Measurements from ENCODE around the gene IQCH. TPM values are rescaled to one million over a fixed set of nuclear protein-coding genes. Genes with fewer than 3 reads are reported as not detected.

IQCH gene
- total and polyA plus RNA-seq, 2 experiments from 2014 or later, result 1.7 to 4.6 TPM

DNA sequence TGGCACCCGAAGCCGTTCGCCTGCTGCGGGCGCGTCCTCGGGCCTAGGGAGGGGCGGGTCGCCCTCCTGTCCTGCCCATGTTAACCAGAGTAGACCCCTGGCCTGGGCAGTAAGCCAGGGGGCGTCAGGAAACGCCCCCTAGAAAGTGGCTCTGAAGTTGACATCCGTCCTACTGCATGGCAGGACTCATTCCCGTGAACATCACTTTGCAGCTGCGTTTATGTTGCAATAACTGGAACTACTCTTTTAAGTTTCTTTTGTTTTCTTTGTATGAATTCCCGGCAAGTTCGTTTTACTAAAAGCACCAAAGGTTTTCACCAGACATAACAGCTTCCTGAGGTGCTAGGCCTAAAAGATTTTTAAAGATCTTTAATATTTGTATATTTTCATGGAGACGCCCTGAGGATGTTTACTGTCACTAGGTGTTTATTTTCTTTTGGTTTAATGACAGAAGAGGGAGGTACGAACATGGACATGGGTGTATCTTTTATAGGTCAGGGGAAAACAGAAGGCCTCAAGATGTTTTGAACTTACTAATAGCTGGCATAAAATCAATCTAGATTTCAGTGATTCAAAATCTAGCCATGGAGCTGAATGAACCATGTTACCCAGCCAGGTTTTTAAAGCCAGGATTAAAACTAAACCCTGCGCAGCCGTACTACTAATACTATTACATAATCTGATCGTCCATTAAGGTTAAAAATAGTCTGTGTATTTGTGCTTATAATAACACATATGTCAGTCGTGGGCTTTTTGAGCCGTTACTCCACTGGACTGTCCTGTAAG, 267.4 kb downstream of the IQCH start:
- Histone ChIP-seq H3K27ac (ENCODE audit: low read depth) (no peak overlapping the region), H3K4me3 (peak overlapping the region; percentile 76), H3F3A (replicated peaks; ENCODE audit: low read depth) (peaks cover 14% of the 10 kb centered on the region; the same call in 1 of the 2 replicates), H4K20me1 (replicated peaks; ENCODE audit: insufficient read depth) (peaks cover 6% of the 10 kb centered on the region), H3K27me3 (ENCODE audit: insufficient read depth) (peaks cover 30% of the 10 kb centered on the region), H3K9me2 (ENCODE audit: insufficient read depth) (no peaks in the 10 kb centered on the region), H3K79me2 (replicated peaks; ENCODE audit: insufficient read depth) (peaks cover 8% of the 10 kb centered on the region), H3K36me3 (ENCODE audit: insufficient read depth) (no peaks in the 10 kb centered on the region), H3K4me2 (peak overlapping the region; percentile 91), H3K4me1 (ENCODE audit: insufficient read depth) (peaks cover 22% of the 10 kb centered on the region), H2AFZ (peak overlapping the region; percentile 83; the same call in 1 of the 2 replicates)
- ATAC-seq (no peak), DNase-seq (ENCODE audit: low spot score) (no peak)
- H3K4me3 Mint-ChIP-seq, result peak overlapping the region; percentile 87
- H3K27me3 Mint-ChIP-seq (ENCODE audit: insufficient read depth, low read depth, poor library complexity), result peaks cover 9% of the 10 kb centered on the region
- no peaks in the 10 kb centered on the region for H3K9me3 Mint-ChIP-seq
- TF ChIP-seq EZH2phosphoT487 (IDR thresholded peaks at IDR 0.05; ENCODE audit: unreplicated experiment), result no peak
- TF ChIP-seq, protein P1, sequence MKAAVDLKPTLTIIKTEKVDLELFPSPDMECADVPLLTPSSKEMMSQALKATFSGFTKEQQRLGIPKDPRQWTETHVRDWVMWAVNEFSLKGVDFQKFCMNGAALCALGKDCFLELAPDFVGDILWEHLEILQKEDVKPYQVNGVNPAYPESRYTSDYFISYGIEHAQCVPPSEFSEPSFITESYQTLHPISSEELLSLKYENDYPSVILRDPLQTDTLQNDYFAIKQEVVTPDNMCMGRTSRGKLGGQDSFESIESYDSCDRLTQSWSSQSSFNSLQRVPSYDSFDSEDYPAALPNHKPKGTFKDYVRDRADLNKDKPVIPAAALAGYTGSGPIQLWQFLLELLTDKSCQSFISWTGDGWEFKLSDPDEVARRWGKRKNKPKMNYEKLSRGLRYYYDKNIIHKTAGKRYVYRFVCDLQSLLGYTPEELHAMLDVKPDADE (IDR thresholded peaks at IDR 0.05), result no peak
- H3K36me3 Mint-ChIP-seq (ENCODE audit: low read depth), result no peaks in the 10 kb centered on the region
- H3K27ac Mint-ChIP-seq, result no peak overlapping the region
- H3K4me1 Mint-ChIP-seq, result peaks cover 20% of the 10 kb centered on the region; the same call in 2 of the 3 replicates

- Mint-ChIP-seq H3K36me3 (ENCODE audit: low read depth) (no peaks in the 10 kb centered on the region), H3K27ac (no peak overlapping the region), H3K9me3 (no peaks in the 10 kb centered on the region), H3K27me3 (ENCODE audit: insufficient read depth, low read depth, poor library complexity) (peaks cover 8% of the 10 kb centered on the region), H3K4me3 (peak overlapping the region; percentile 28; the same call in 1 of the 3 replicates), H3K4me1 (peaks cover 25% of the 10 kb centered on the region; the same call in 2 of the 3 replicates)
- Histone ChIP-seq H3K4me1 (ENCODE audit: insufficient read depth) (peaks cover 22% of the 10 kb centered on the region), H3K27me3 (ENCODE audit: insufficient read depth) (peaks cover 30% of the 10 kb centered on the region), H3K9me2 (ENCODE audit: insufficient read depth) (no peaks in the 10 kb centered on the region), H3K4me3 (no peak overlapping the region), H3K36me3 (ENCODE audit: insufficient read depth) (no peaks in the 10 kb centered on the region), H3F3A (replicated peaks; ENCODE audit: low read depth) (peaks cover 14% of the 10 kb centered on the region; the same call in 1 of the 2 replicates), H4K20me1 (replicated peaks; ENCODE audit: insufficient read depth) (peaks cover 6% of the 10 kb centered on the region), H3K79me2 (replicated peaks; ENCODE audit: insufficient read depth) (peaks cover 8% of the 10 kb centered on the region), H2AFZ (no peak overlapping the region), H3K4me2 (peak overlapping the region; percentile 91; the same call in 1 of the 2 replicates), H3K27ac (ENCODE audit: low read depth) (no peak overlapping the region)
- TF ChIP-seq NANOG (IDR thresholded peaks at IDR 0.05; ENCODE audit: borderline replicate concordance), result 0 out of 2 replicates have a peak, but pooled peaks have one; percentile 3
- no peak for TF ChIP-seq ZNF114 (CRISPR knock-in tag; IDR thresholded peaks at IDR 0.05)
- peak; percentile 44 for DNase-seq (ENCODE audit: low spot score)
- no peak for ATAC-seq
Observed at GRCh38 chr15:67523330-67523729, 268.7 kb downstream of the IQCH start.

DNA sequence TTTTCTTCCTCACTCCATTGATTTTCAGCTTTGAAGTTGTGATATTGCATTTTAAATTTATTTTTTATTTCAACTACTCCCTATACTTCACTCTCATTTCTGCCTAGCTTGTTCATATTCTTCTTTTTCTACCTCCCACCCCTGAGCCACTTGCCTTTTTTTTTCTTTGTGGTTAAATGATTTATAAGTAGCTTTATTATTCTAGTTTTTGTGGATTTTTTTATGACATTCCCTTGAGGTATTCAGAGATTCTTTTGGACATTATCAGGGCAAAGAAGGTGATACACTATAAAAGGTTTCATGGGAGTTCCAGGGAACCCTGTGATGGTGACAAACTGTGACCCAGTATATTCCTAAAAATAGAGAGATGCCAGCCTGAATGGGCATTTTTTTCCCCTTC, 269.6 kb downstream of the IQCH start:
- peaks cover 27% of the 10 kb centered on the region; the same call in 2 of the 3 replicates for H3K4me1 Mint-ChIP-seq
- Histone ChIP-seq H3K9me2 (ENCODE audit: insufficient read depth) (no peaks in the 10 kb centered on the region), H3K27me3 (ENCODE audit: insufficient read depth) (peaks cover 30% of the 10 kb centered on the region), H3K4me3 (no peak overlapping the region), H3K4me1 (ENCODE audit: insufficient read depth) (peaks cover 22% of the 10 kb centered on the region), H3K36me3 (ENCODE audit: insufficient read depth) (no peaks in the 10 kb centered on the region), H3K4me2 (no peak overlapping the region), H2AFZ (no peak overlapping the region), H3K27ac (ENCODE audit: low read depth) (no peak overlapping the region), H4K20me1 (replicated peaks; ENCODE audit: insufficient read depth) (peaks cover 6% of the 10 kb centered on the region), H3F3A (replicated peaks; ENCODE audit: low read depth) (peaks cover 14% of the 10 kb centered on the region; the same call in 1 of the 2 replicates), H3K79me2 (replicated peaks; ENCODE audit: insufficient read depth) (peaks cover 8% of the 10 kb centered on the region)
- no peak for DNase-seq (ENCODE audit: low spot score)
- H3K27ac Mint-ChIP-seq, result no peak overlapping the region
- TF ChIP-seq ZNF331 (CRISPR knock-in tag; IDR thresholded peaks at IDR 0.05; ENCODE audit: low read depth) (no peak), CREB1 (CRISPR knock-in tag; IDR thresholded peaks at IDR 0.05; ENCODE audit: low read depth) (no peak)
- no peaks in the 10 kb centered on the region for H3K36me3 Mint-ChIP-seq (ENCODE audit: low read depth)
- H3K27me3 Mint-ChIP-seq (ENCODE audit: insufficient read depth, low read depth, poor library complexity), result peaks cover 6% of the 10 kb centered on the region
- no peak for ATAC-seq
- no peaks in the 10 kb centered on the region for H3K9me3 Mint-ChIP-seq
- no peak overlapping the region for H3K4me3 Mint-ChIP-seq
